ENCODE measurements around the gene TEX13C. TPM values are rescaled to one million over a fixed set of nuclear protein-coding genes. Genes with fewer than 3 reads are reported as not detected.

TEX13C gene
- total RNA-seq, 1 experiment from 2014 or later: 0.24 TPM

DNA sequence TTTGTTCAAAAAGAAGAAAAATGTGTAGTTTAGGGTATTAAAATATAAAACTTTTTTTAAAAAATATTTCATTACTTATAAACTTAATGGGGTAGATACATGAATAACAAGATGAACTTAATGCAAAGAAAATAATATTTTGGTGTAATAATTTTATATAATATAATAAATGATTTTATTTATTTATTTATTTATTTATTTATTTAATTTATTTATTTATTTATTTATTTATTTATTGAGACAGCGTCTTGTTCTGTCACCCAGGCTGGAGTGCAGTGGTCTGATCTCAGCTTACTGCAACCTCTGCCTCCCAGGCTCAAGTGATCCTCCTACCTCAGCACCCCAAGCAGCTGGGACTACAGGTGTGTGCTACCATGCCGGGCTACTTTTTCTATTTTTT lies 20.8 kb upstream of the TEX13C start:
- H2AFZ ChIP-seq (ENCODE audit: low read length): no peak overlapping the region
- no peak overlapping the region for H3K4me2 ChIP-seq (ENCODE audit: insufficient read depth, insufficient read length, low read length)
- no peak overlapping the region for H3K14ac ChIP-seq (ENCODE audit: insufficient read depth, low read length)
- no peak overlapping the region for H3K18ac ChIP-seq (ENCODE audit: insufficient read length, low read depth, low read length)
- no peak overlapping the region for H2BK20ac ChIP-seq (ENCODE audit: low read depth, low read length, poor library complexity, severe bottlenecking)
- Mint-ChIP-seq H3K4me3 (no peak overlapping the region), H3K9me3 (peaks cover 0 to 3% of the 10 kb centered on the region in 2 experiments; a peak in 3 of 5 replicates), H3K4me1 (peaks cover 0 to 3% of the 10 kb centered on the region in 2 experiments; a peak in 1 of 4 replicates), H3K36me3 (ENCODE audit: insufficient read depth in 1 of 3, low read depth in 3 of 3) (no peaks in the 10 kb centered on the region; a peak in 1 of 7 replicates), H3K27ac (no peak overlapping the region), H3K27me3 (ENCODE audit: low read depth) (no peaks in the 10 kb centered on the region; the same call in 1 of the 2 replicates)
- no peak overlapping the region for H3K56ac ChIP-seq (ENCODE audit: insufficient read length, low read depth, low read length)
- H3K9me3 ChIP-seq (ENCODE audit: control insufficient read depth, low read depth, low read length): no peaks in the 10 kb centered on the region
- no peak overlapping the region for H4K5ac ChIP-seq (ENCODE audit: insufficient read length, low read depth, low read length)
- H2BK5ac ChIP-seq (ENCODE audit: insufficient read length, low read length): no peak overlapping the region
- H3K79me2 ChIP-seq (ENCODE audit: insufficient read depth, low read length): no peaks in the 10 kb centered on the region
- H3K79me1 ChIP-seq (ENCODE audit: insufficient read depth, low read depth, low read length, poor library complexity, severe bottlenecking): no peaks in the 10 kb centered on the region
- no peak overlapping the region for H4K8ac ChIP-seq (replicated peaks; ENCODE audit: insufficient read length, low read depth, low read length)
- no peak overlapping the region for H2BK12ac ChIP-seq (ENCODE audit: insufficient read length, low read depth, low read length)
- H3T11ph ChIP-seq (ENCODE audit: low read length): no peak overlapping the region
- no peak overlapping the region for H3K23ac ChIP-seq (ENCODE audit: insufficient read length, low read depth, low read length)
- no peaks in the 10 kb centered on the region for H3K4me1 ChIP-seq (ENCODE audit: insufficient read depth, low read length)
- no peak overlapping the region for H3K9ac ChIP-seq (ENCODE audit: extremely low read depth, insufficient read length, low read length)
- TF ChIP-seq, protein P1, sequence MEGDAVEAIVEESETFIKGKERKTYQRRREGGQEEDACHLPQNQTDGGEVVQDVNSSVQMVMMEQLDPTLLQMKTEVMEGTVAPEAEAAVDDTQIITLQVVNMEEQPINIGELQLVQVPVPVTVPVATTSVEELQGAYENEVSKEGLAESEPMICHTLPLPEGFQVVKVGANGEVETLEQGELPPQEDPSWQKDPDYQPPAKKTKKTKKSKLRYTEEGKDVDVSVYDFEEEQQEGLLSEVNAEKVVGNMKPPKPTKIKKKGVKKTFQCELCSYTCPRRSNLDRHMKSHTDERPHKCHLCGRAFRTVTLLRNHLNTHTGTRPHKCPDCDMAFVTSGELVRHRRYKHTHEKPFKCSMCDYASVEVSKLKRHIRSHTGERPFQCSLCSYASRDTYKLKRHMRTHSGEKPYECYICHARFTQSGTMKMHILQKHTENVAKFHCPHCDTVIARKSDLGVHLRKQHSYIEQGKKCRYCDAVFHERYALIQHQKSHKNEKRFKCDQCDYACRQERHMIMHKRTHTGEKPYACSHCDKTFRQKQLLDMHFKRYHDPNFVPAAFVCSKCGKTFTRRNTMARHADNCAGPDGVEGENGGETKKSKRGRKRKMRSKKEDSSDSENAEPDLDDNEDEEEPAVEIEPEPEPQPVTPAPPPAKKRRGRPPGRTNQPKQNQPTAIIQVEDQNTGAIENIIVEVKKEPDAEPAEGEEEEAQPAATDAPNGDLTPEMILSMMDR (conservative IDR thresholded peaks at IDR 0.05): no peak
- H4K20me1 ChIP-seq (ENCODE audit: control insufficient read depth, insufficient read depth, insufficient read length): no peaks in the 10 kb centered on the region
- H2BK120ac ChIP-seq (ENCODE audit: low read depth, low read length, poor library complexity, severe bottlenecking): no peak overlapping the region
- no peak overlapping the region for H2BK15ac ChIP-seq (ENCODE audit: low read depth, low read length)
- H3K4ac ChIP-seq (ENCODE audit: low read depth, low read length): no peak overlapping the region
- H3K23me2 ChIP-seq (ENCODE audit: insufficient read length, low read depth, low read length, poor library complexity, severe bottlenecking): no peaks in the 10 kb centered on the region
- no peak overlapping the region for H3K27ac ChIP-seq (ENCODE audit: insufficient read length, low read depth, low read length)
- H4K91ac ChIP-seq (ENCODE audit: insufficient read length, low read depth, low read length): no peak overlapping the region
- no peaks in the 10 kb centered on the region for H3K27me3 ChIP-seq (ENCODE audit: insufficient read depth, low read length)
- H2AK5ac ChIP-seq (ENCODE audit: insufficient read length, low read length): no peak overlapping the region
- DNase-seq: no peak
- no CpG with 5 or more reads among the region's 2 CpGs for WGBS (ENCODE audit: extremely low coverage, insufficient read length, low lambda C conversion rate)

Measured in H9 (cell line).